HG03159 (cell line): ENCODE measurements around the gene KDM6A.

Experiments
- ATAC-seq: cut with Tn5 transposase; IDR thresholded peaks from one replicate; pipeline ENCODE4 v1.9.1; 2021; ENCODE audit warnings: mild to moderate bottlenecking, moderate library complexity; ENCODE audit not compliant: unreplicated experiment

Gene KDM6A

GRCh38 chrX:45157647-45158046 is 284.7 kb downstream of the KDM6A start:
- ATAC-seq, result no peak
